ENCODE measurements around the gene PAFAH2.

DNA sequence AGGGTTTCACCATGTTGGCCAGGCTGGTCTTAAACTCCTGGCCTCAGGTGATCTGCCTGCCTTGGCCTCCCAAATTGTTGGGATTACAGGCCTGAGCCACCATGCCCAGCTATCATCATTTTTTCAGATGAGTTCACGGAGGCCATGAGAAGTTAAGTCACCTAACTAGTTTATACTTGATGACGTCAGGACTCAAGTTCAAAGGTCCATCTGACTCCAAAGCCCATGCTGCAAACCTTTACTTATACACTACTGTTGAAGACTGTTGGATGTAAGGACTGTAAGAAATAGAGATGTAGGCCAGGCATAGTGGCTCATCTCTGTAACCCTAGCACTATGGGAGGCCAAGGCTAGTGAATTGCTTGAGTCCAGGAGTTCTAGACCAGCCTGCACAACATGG is 50.8 kb downstream of the PAFAH2 start:
- TF ChIP-seq, protein P1, sequence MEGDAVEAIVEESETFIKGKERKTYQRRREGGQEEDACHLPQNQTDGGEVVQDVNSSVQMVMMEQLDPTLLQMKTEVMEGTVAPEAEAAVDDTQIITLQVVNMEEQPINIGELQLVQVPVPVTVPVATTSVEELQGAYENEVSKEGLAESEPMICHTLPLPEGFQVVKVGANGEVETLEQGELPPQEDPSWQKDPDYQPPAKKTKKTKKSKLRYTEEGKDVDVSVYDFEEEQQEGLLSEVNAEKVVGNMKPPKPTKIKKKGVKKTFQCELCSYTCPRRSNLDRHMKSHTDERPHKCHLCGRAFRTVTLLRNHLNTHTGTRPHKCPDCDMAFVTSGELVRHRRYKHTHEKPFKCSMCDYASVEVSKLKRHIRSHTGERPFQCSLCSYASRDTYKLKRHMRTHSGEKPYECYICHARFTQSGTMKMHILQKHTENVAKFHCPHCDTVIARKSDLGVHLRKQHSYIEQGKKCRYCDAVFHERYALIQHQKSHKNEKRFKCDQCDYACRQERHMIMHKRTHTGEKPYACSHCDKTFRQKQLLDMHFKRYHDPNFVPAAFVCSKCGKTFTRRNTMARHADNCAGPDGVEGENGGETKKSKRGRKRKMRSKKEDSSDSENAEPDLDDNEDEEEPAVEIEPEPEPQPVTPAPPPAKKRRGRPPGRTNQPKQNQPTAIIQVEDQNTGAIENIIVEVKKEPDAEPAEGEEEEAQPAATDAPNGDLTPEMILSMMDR (IDR thresholded peaks at IDR 0.05; ENCODE audit: low read depth, low read length, missing input control) = no peak
- TF ChIP-seq, protein P2, sequence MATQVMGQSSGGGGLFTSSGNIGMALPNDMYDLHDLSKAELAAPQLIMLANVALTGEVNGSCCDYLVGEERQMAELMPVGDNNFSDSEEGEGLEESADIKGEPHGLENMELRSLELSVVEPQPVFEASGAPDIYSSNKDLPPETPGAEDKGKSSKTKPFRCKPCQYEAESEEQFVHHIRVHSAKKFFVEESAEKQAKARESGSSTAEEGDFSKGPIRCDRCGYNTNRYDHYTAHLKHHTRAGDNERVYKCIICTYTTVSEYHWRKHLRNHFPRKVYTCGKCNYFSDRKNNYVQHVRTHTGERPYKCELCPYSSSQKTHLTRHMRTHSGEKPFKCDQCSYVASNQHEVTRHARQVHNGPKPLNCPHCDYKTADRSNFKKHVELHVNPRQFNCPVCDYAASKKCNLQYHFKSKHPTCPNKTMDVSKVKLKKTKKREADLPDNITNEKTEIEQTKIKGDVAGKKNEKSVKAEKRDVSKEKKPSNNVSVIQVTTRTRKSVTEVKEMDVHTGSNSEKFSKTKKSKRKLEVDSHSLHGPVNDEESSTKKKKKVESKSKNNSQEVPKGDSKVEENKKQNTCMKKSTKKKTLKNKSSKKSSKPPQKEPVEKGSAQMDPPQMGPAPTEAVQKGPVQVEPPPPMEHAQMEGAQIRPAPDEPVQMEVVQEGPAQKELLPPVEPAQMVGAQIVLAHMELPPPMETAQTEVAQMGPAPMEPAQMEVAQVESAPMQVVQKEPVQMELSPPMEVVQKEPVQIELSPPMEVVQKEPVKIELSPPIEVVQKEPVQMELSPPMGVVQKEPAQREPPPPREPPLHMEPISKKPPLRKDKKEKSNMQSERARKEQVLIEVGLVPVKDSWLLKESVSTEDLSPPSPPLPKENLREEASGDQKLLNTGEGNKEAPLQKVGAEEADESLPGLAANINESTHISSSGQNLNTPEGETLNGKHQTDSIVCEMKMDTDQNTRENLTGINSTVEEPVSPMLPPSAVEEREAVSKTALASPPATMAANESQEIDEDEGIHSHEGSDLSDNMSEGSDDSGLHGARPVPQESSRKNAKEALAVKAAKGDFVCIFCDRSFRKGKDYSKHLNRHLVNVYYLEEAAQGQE (IDR thresholded peaks at IDR 0.05) = no peak
- TF ChIP-seq, protein P3, sequence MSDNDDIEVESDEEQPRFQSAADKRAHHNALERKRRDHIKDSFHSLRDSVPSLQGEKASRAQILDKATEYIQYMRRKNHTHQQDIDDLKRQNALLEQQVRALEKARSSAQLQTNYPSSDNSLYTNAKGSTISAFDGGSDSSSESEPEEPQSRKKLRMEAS (IDR thresholded peaks at IDR 0.05) = no peak
- TF ChIP-seq FOXA1 (IDR thresholded peaks at IDR 0.05) (no peak), RAD21 (IDR thresholded peaks at IDR 0.05) (no peak), JUND (IDR thresholded peaks at IDR 0.05) (no peak), HNF4A (conservative IDR thresholded peaks at IDR 0.05) (no peak)
- TF ChIP-seq, protein P4, sequence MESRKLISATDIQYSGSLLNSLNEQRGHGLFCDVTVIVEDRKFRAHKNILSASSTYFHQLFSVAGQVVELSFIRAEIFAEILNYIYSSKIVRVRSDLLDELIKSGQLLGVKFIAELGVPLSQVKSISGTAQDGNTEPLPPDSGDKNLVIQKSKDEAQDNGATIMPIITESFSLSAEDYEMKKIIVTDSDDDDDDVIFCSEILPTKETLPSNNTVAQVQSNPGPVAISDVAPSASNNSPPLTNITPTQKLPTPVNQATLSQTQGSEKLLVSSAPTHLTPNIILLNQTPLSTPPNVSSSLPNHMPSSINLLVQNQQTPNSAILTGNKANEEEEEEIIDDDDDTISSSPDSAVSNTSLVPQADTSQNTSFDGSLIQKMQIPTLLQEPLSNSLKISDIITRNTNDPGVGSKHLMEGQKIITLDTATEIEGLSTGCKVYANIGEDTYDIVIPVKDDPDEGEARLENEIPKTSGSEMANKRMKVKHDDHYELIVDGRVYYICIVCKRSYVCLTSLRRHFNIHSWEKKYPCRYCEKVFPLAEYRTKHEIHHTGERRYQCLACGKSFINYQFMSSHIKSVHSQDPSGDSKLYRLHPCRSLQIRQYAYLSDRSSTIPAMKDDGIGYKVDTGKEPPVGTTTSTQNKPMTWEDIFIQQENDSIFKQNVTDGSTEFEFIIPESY (IDR thresholded peaks at IDR 0.05) = no peak

All from liver (tissue), 3 donors.